ENCODE data around the gene FUT4.

The FUT4 gene

GRCh38 chr11:94543695-94544645, at the start of gene FUT4:
TSS of gene FUT4 (plus strand) at chr11:94543921. CDS start at chr11:94544134, 213 bp downstream.
- in situ Hi-C loops (cut with MboI; ENCODE audit: low sequenced_read_pairs) = no loop called here

GRCh38 chr11:94494126-94494680, 49.5 kb upstream of the FUT4 start:
- in situ Hi-C loops (cut with MboI; ENCODE audit: low sequenced_read_pairs) = no loop called here

- in situ Hi-C loops (cut with MboI; ENCODE audit: low sequenced_read_pairs) = loop anchor here (10.0 to 25.0 kb wide), 3 partner anchors 175 to 387 kb away; no protein-coding TSS in a partner anchor
Observed at GRCh38 chr11:94500181-94500580, 43.5 kb upstream of the FUT4 start.

- in situ Hi-C loops (cut with MboI; ENCODE audit: low sequenced_read_pairs) = loop anchor here (10.0 to 25.0 kb wide), 3 partner anchors 177 to 386 kb away; no protein-coding TSS in a partner anchor
Observed at GRCh38 chr11:94501522-94501921, 42.2 kb upstream of the FUT4 start.

DNA sequence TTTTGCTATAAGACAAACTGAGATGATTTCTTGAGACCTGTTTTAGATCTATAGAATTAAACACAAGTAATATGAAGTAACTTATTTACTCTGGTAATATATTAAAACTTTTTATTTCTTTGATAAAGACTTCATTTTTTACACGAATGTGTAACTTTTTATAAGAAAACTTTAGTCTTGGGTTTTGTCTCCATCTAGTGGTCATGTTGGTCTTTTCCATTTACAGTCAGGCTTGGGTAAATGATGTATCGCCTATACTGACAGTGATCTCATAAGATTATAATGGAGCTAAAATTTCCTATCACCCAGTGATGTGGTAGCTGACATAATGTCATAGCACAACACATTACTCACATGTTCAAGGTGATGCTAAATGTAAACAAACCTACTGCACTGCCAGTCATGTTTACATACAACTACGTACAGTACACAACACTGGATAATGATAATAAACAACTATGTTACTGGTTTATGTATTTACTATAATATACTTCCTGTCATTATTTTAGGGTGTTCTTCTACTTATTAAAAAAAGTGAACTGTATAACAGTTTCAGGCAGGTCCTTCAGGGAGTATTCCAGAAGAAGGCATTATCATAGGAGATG, 38.9 kb upstream of the FUT4 start:
- in situ Hi-C loops (cut with MboI; ENCODE audit: low sequenced_read_pairs) = loop anchor here (10.0 to 25.0 kb wide), 3 partner anchors 180 to 383 kb away; no protein-coding TSS in a partner anchor

DNA sequence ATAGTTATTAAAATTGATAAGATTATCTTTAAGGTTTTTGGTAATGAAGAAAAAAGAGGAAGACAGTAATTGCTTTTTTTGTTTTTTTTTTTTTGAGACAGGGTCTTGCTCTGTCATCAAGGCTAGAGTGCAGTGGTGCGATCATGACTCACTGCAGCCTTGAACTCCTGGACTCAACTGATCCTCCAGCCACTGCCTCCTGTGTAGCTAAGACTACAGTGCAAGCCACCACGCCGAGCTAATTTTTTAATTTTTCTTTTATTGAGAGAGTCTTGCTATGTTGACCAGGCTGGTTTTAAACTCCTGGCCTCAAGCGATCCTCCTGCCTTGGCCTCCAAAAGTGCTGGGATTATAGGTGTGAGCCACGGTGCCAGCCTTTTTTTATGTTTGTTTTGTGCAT, 37.2 kb upstream of the FUT4 start:
- in situ Hi-C loops (cut with MboI; ENCODE audit: low sequenced_read_pairs) = loop anchor here (10.0 to 25.0 kb wide), 3 partner anchors 182 to 381 kb away; no protein-coding TSS in a partner anchor

DNA sequence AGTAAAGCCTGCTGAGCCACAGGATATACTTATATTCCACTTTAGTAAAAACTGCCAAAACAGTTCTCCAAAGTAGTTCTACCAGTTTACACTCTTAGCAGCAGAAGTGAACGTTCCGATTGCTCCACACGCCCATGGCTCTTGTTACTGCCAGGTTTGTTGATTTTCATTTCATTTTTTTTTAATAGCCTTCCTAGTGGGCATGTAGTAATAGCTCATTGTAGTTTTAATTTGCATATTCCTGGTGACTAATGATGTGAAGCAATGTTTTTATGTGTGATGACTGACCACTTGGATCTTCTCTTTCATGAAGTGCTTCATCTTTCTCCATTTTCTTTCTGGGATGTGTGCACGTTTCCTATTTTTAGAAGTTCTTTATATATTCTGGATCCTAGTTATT, 36.2 kb upstream of the FUT4 start:
- in situ Hi-C loops (cut with MboI; ENCODE audit: low sequenced_read_pairs) = loop anchor here (10.0 to 25.0 kb wide), 3 partner anchors 183 to 380 kb away; no protein-coding TSS in a partner anchor

DNA sequence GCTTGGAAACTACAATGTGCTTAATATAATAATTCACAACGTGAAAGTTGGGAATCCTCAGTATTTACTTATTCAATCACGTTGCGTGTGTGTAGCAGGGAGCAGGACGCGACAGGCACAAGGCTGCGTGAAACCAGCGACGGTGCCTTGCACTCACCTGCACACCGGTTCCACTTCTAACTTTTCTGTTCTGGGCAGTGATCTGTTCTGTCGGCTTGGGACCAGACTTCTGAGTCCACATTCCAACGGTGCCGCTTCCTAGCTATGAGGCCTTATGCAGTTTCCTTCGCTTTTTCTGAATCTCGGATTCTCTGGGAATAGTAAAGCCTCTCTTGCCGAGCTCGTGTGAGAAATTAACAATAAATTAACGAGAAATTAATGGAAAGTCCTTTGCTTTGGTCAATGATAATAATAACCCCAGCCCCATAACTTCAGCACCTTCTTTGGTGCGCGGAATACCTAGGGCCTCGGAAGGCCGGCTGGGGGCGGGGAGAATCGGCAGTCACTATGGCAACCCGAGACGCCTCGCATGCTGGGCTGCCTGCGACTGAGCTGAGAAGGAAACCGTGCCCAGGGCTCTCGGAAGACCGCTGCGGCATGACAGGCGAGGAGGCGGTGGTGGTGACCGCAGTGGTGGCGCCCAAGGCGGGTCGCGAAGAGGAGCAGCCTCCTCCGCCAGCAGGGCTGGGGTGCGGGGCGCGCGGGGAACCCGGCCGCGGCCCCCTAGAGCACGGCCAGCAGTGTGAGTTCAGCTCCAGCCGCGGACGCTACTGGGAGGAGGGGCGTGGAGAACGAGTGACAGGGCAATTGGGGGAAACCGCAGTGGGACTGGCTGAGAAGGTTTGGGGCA, 31.6 kb upstream of the FUT4 start, which contains the start of gene C11orf97:
Gene C11orf97 (plus strand): TSS at position 530 of the 850 bp plus-strand sequence. CDS start 68 bp downstream, at position 598.
- in situ Hi-C loops (cut with MboI; ENCODE audit: low sequenced_read_pairs) = loop anchor here (25.0 kb wide), 1 partner anchor 375 kb away; no protein-coding TSS in a partner anchor

DNA sequence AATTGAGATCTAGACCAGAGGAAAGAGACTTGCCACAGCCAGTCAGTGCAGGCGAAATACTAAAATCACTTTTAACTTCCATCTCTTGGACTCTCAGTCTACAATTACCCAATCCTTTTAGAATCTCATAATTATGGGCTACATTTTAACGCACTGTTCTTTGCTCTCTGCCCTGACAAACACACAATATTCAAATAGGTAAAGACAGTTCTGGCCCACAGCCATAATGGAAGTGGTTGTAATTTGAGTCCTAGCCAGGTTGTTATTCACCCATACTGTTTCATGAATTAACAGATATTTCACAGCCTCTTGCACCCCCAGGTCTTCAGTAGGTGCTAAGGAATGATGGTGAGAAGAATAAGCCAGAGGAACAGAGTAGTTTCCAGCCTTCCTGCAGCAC, 30.6 kb upstream of the FUT4 start:
- in situ Hi-C loops (cut with MboI; ENCODE audit: low sequenced_read_pairs) = loop anchor here (25.0 kb wide), 1 partner anchor 374 kb away; no protein-coding TSS in a partner anchor

DNA sequence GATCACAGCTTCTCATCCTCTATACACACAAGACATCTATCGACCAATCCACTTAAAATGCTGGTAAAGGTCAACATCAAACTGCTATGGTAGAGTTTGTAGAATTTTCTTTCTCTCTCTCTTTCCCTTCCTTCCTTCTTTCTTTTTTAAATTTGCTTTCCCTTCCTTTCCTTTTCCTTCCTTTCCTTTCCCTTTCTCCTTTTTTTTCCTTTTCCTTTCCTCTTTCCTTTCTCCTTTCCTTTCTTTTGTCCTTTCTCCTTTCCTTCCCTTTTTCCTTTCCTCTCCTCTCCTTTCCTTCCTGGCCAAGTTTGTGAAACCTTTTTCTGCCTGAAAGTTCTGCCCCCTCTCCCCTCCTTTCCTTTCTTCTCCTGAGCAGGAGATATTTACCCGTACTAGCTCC, 28.3 kb upstream of the FUT4 start:
- in situ Hi-C loops (cut with MboI; ENCODE audit: low sequenced_read_pairs) = loop anchor here (25.0 kb wide), 1 partner anchor 372 kb away; no protein-coding TSS in a partner anchor

- in situ Hi-C loops (cut with MboI; ENCODE audit: low sequenced_read_pairs) = loop anchor here (25.0 kb wide), 1 partner anchor 371 kb away; no protein-coding TSS in a partner anchor
Observed at GRCh38 chr11:94516725-94517124, 27.0 kb upstream of the FUT4 start.

GRCh38 chr11:94518300-94518699, 25.4 kb upstream of the FUT4 start:
- in situ Hi-C loops (cut with MboI; ENCODE audit: low sequenced_read_pairs) = loop anchor here (25.0 kb wide), 1 partner anchor 369 kb away; no protein-coding TSS in a partner anchor

DNA sequence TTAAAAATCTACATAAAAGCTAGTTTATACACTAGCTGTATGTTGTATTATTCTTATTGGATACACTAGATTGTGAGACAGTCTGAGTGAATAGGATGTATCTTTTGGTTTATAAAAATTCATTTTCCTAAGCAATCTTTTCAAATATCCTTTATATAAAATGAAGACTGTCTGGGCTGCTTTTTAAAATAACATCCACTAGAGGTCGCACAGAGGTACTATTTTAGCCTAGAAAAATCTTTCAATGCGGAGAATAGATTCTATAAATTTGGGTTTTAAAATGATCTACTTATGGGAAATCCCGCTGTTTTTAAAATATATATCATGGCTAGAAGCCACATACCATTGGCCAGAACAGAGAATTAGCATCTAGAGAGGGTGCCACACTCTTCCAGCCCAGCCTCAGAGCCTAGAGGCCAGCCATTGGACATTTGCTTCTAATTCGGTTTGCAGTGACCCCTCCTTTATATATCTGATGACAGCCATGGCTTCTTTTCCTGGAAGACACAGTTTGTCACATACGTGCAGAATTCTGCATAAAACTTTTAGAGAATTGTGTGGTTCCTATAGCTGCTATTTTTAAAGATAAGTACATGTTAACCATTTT, 24.1 kb upstream of the FUT4 start:
- in situ Hi-C loops (cut with MboI; ENCODE audit: low sequenced_read_pairs) = loop anchor here (25.0 kb wide), 1 partner anchor 368 kb away; no protein-coding TSS in a partner anchor

GRCh38 chr11:94521684-94522083, 22.0 kb upstream of the FUT4 start:
- in situ Hi-C loops (cut with MboI; ENCODE audit: low sequenced_read_pairs) = loop anchor here (25.0 kb wide), 1 partner anchor 366 kb away; no protein-coding TSS in a partner anchor

GRCh38 chr11:94524341-94524740, 19.4 kb upstream of the FUT4 start:
- in situ Hi-C loops (cut with MboI; ENCODE audit: low sequenced_read_pairs) = loop anchor here (25.0 kb wide), 1 partner anchor 363 kb away; no protein-coding TSS in a partner anchor

- in situ Hi-C loops (cut with MboI; ENCODE audit: low sequenced_read_pairs) = no loop called here
Observed at GRCh38 chr11:94525546-94526324, 18.0 kb upstream of the FUT4 start.

DNA sequence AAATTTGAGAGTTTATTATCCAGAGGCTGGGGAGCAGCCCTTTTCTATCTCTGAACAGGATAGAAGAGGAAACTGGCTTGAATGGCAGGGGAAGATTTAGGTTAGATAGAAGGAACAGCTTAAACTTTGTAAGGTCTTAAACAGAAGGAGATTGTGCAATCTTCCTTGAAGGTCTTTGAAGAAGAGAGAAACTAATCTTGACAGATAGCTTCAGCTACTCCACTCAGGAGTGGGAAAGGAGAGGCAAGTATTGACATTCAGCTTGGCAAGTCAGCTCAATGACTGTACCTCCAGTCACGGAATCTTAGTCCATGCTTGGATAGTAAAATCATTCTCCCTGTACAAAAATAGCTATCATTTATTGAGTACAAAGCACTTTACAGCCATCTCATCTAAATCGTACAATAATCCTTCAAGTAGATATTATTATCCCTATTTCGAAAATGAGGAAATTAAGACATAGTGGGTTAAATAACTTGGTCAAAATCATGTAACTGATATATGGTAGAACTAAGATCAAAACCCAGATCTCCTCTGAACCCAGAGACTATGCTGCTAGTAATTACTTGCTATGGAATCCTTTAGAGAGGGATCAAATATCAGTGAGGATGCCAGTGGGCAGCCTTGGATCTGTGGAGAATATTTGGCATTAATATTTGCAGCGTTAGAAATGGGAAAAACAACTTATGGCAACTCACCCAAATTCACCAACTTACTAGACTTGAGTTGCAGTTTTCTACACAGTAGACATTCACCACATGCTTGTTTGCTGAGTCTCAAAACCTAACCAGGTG, 16.9 kb upstream of the FUT4 start:
- in situ Hi-C loops (cut with MboI; ENCODE audit: low sequenced_read_pairs) = no loop called here

- in situ Hi-C loops (cut with MboI; ENCODE audit: low sequenced_read_pairs) = no loop called here
Observed at GRCh38 chr11:94528551-94528950, 15.2 kb upstream of the FUT4 start.

All from HL-60/S4 treated with retinoic acid at 250 ng/mL for 4 days and 3 days (cell line).